ENCODE data around the gene EPG5.

DNA sequence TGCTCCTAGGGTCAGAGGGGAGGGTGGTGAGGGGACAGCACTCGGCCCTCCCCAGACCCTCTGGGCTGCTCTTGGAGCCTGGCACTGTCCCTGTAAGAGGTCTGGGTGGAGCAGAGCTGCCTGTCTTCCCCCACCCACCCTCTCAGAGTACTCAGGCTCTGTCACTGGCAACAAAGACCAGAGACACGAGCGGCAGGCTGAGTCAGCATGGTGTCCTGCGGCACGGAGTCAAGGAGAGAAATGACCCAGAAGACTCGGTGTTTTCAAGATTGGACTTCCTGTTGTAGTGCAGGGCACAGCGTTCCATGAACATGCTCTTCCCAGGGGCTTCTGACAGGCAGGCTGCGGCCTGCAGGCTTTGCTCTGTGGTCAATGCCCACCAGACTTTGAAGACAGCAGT is 121.7 kb downstream of the EPG5 start:
- TF ChIP-seq, protein P1, sequence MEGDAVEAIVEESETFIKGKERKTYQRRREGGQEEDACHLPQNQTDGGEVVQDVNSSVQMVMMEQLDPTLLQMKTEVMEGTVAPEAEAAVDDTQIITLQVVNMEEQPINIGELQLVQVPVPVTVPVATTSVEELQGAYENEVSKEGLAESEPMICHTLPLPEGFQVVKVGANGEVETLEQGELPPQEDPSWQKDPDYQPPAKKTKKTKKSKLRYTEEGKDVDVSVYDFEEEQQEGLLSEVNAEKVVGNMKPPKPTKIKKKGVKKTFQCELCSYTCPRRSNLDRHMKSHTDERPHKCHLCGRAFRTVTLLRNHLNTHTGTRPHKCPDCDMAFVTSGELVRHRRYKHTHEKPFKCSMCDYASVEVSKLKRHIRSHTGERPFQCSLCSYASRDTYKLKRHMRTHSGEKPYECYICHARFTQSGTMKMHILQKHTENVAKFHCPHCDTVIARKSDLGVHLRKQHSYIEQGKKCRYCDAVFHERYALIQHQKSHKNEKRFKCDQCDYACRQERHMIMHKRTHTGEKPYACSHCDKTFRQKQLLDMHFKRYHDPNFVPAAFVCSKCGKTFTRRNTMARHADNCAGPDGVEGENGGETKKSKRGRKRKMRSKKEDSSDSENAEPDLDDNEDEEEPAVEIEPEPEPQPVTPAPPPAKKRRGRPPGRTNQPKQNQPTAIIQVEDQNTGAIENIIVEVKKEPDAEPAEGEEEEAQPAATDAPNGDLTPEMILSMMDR (IDR thresholded peaks at IDR 0.05; ENCODE audit: insufficient read depth, low read length): no peak
- no peak for TF ChIP-seq POLR2AphosphoS5 (IDR thresholded peaks at IDR 0.05; ENCODE audit: low read depth)
- TF ChIP-seq SPI1 (IDR thresholded peaks at IDR 0.05; ENCODE audit: borderline replicate concordance, low read depth): no peak
